GM10248 (cell line): Measurements from ENCODE around the gene NHEJ1.

Experiments
- CTCF ChIA-PET: fragments of 300-600 bp; sonication (Branson Sonifier 250); formaldehyde crosslinking; extraction: SDS; loops from one replicate; lab custom pipeline; 2021; ENCODE audit warnings: antibody characterized with exemption; lab: Yijun Ruan, JAX
- POLR2A ChIA-PET: fragments of 350-650 bp; sonication (Branson Sonifier 250); formaldehyde crosslinking; extraction: SDS; loops from one replicate; lab custom pipeline; 2020; ENCODE audit warnings: antibody characterized with exemption; lab: Yijun Ruan, JAX
- DNase-seq: peaks from one replicate; pipeline ENCODE4 v3.0.0; 2012; ENCODE audit errors: extremely low spot score
- CTCF ChIP-seq: IDR thresholded peaks from 2 replicates; pipeline ENCODE4 v1.5.1; 2012; ENCODE audit warnings: mild to moderate bottlenecking, low read depth; ENCODE audit errors: extremely low read depth, missing control alignments, control extremely low read depth

The NHEJ1 gene

GRCh38 chr2:219176818-219177551, 16.4 kb upstream of the NHEJ1 start, which contains the start of gene CNPPD1:
Gene CNPPD1 (minus strand): TSS chr2:219176925. CDS start chr2:219176828, 97 bp downstream.
- ChIA-PET CTCF (interaction anchor here (0.7 to 8.6 kb wide), 10 partner anchors 11 to 279 kb away, joined by 3 to 164 read pairs (median 4); partner anchors contain the start of gene NHEJ1), POLR2A (interaction anchor here (0.6 to 1.7 kb wide), 9 partner anchors 12 to 267 kb away, joined by 3 to 12 read pairs (median 4); partner anchors contain the start of genes GLB1L, STK16 and ZFAND2B)
- peak; percentile 92 for DNase-seq
- no peak for TF ChIP-seq CTCF

- peak; percentile 13 for TF ChIP-seq CTCF
- ChIA-PET POLR2A (interaction anchor here (0.6 to 1.7 kb wide), 10 partner anchors 13 to 266 kb away, joined by 3 to 12 read pairs (median 4); partner anchors contain the start of genes GLB1L, STK16 and ZFAND2B), CTCF (interaction anchor here (0.6 to 8.6 kb wide), 17 partner anchors 10 to 299 kb away, joined by 3 to 164 read pairs (median 4); partner anchors contain the start of genes NHEJ1 and ZFAND2B)
- peak; percentile 43 for DNase-seq
These were observed 15.6 kb upstream of the NHEJ1 start for GRCh38 chr2:219175928-219176817.

DNA sequence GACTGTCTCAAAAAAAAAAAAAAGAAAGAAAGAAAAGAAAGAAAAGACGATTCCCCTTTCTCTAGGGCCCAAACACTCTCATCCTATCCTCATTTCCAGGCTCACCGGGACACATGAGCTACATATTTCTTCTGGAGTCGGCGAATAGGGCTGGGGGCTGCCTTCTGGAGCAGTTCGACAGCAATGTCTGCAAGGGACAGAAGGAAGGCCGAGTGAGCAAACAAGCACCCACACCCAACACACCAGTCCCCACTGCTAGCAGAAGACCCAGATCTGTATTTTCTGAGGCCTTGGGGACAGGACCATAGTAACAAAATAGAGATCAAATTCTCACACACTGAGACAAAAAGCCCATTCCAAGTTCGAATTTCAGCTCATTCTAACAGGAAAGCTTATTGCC, 14.9 kb upstream of the NHEJ1 start:
- no peak for TF ChIP-seq CTCF
- no peak for DNase-seq
- CTCF ChIA-PET: interaction anchor here (0.9 to 8.6 kb wide), 13 partner anchors 9 to 299 kb away, joined by 3 to 164 read pairs (median 4); partner anchors contain the start of genes NHEJ1 and ZFAND2B
- POLR2A ChIA-PET: interaction anchor here (0.7 to 1.7 kb wide), 3 partner anchors 31 to 116 kb away, joined by 3 to 12 read pairs (median 3); partner anchors contain the start of gene ZFAND2B

DNA sequence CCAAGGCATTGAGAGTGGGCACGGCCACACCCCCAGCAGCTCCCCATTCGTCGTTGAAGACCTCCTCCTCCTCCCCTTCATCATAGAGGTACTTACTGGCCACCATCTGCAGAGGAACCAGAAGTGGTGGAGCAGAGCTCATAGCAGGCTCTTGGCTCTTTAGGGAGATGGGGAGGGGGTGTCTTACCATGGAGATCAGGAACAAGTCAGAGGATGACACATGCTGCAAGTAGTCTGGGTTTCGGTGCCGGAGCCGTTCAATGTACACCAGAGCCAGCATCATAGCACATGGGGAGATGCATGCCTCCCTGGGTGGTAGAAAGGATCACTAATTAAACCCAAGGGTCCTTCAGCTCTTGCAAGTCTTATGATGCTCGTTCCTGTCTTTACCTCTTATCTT, 14.2 kb upstream of the NHEJ1 start:
- no peak for DNase-seq
- TF ChIP-seq CTCF: no peak
- POLR2A ChIA-PET: interaction anchor here (0.6 kb wide), 1 partner anchor 10 kb away, joined by 3 read pairs; no protein-coding TSS in a partner anchor
- CTCF ChIA-PET: interaction anchor here (1.0 to 8.6 kb wide), 10 partner anchors 8 to 298 kb away, joined by 3 to 164 read pairs (median 6); partner anchors contain the start of genes NHEJ1 and ZFAND2B

- TF ChIP-seq CTCF: no peak
- ChIA-PET CTCF (interaction anchor here (1.0 to 8.6 kb wide), 9 partner anchors 8 to 276 kb away, joined by 3 to 164 read pairs (median 8); partner anchors contain the start of genes DNAJB2 and NHEJ1), POLR2A (interaction anchor here (0.8 kb wide), 1 partner anchor 105 kb away, joined by 7 read pairs; the partner anchor contains the start of gene DNAJB2)
- no peak for DNase-seq
These were observed 13.5 kb upstream of the NHEJ1 start for GRCh38 chr2:219174146-219174545.
